Activated CD8-positive, alpha-beta memory T cell treated with anti-CD3 and anti-CD28 coated beads for 24 hours (primary cell): ENCODE data around the gene BEND6.

Experiments used
- DNase-seq: peaks from one replicate; pipeline ENCODE4 v3.0.0-alpha.2; 2020

Gene BEND6

GRCh38 chr6:56944661-56945060, 10.2 kb upstream of the BEND6 start:
- no peak for DNase-seq

GRCh38 chr6:56946368-56946767, 8.5 kb upstream of the BEND6 start:
- DNase-seq, result no peak

- no peak for DNase-seq
Observed at GRCh38 chr6:56947924-56948323, 7.0 kb upstream of the BEND6 start.

GRCh38 chr6:56949265-56949664, 5.6 kb upstream of the BEND6 start:
- no peak for DNase-seq

GRCh38 chr6:56949925-56950495, 4.9 kb upstream of the BEND6 start:
- no peak for DNase-seq

- no peak for DNase-seq
Observed at GRCh38 chr6:56951049-56951831, 3.7 kb upstream of the BEND6 start.

GRCh38 chr6:56953597-56954402, 1.1 kb upstream of the BEND6 start:
- peak; percentile 67 for DNase-seq

- DNase-seq, result peak; percentile 82
Observed at GRCh38 chr6:56955171-56956155, 556 bp downstream of the BEND6 start.

GRCh38 chr6:56956491-56956890, 1.6 kb downstream of the BEND6 start:
- DNase-seq, result no peak

- DNase-seq, result no peak
Observed at GRCh38 chr6:56957856-56958255, 2.9 kb downstream of the BEND6 start.

- DNase-seq, result no peak
Observed at GRCh38 chr6:56958481-56958880, 3.6 kb downstream of the BEND6 start.

- DNase-seq, result no peak
Observed at GRCh38 chr6:56959094-56959493, 4.2 kb downstream of the BEND6 start.

- no peak for DNase-seq
Observed at GRCh38 chr6:56959938-56960337, 5.0 kb downstream of the BEND6 start.

- DNase-seq, result no peak
Observed at GRCh38 chr6:56961151-56961550, 6.2 kb downstream of the BEND6 start.

- no peak for DNase-seq
Observed at GRCh38 chr6:56962441-56962840, 7.5 kb downstream of the BEND6 start.

- DNase-seq, result no peak
Observed at GRCh38 chr6:56963043-56963442, 8.1 kb downstream of the BEND6 start.

- DNase-seq, result no peak
Observed at GRCh38 chr6:56963793-56964192, 8.9 kb downstream of the BEND6 start.

- DNase-seq, result no peak
Observed at GRCh38 chr6:56965126-56965525, 10.2 kb downstream of the BEND6 start.

- DNase-seq, result no peak
Observed at GRCh38 chr6:56970849-56971248, 15.9 kb downstream of the BEND6 start.

- no peak for DNase-seq
Observed at GRCh38 chr6:56977192-56977591, 22.3 kb downstream of the BEND6 start.

GRCh38 chr6:56978530-56978929, 23.6 kb downstream of the BEND6 start:
- no peak for DNase-seq

GRCh38 chr6:56984361-56984760, 29.5 kb downstream of the BEND6 start:
- no peak for DNase-seq

- DNase-seq, result no peak
Observed at GRCh38 chr6:56984884-56985283, 30.0 kb downstream of the BEND6 start.
